Memory B cell (primary cell): Measurements from ENCODE around the gene DBH.
"Not testable (repeated sequence)": the region's sequence is repeated elsewhere in the genome, so short reads cannot be mapped to it uniquely, and the experiment has no call there.

Source experiments
- ATAC-seq: fragments of 150-1000 bp; cut with Tn5 transposase; 2 replicates; pipeline ENCODE4 v1.10.0; 2021; ENCODE audit warnings: low read depth, mild to moderate bottlenecking, moderate library complexity
- DNase-seq, 2 donors: peaks; one replicate each; pipeline ENCODE4 v3.0.0; 2022; ENCODE audit warnings: low spot score in 2 of 2
- H3K27ac Mint-ChIP-seq: one replicate; pipeline ENCODE4 v1.8.0; 2022; ENCODE audit warnings: mild to moderate bottlenecking, moderate library complexity, mixed read lengths
- H3K27me3 Mint-ChIP-seq: one replicate; pipeline ENCODE4 v1.8.0; 2022; ENCODE audit warnings: mixed read lengths
- H3K36me3 Mint-ChIP-seq: one replicate; pipeline ENCODE4 v1.8.0; 2022; ENCODE audit warnings: mild to moderate bottlenecking, mixed read lengths
- H3K4me1 Mint-ChIP-seq: one replicate; pipeline ENCODE4 v1.8.0; 2022; ENCODE audit warnings: mixed read lengths
- H3K4me3 Mint-ChIP-seq: one replicate; pipeline ENCODE4 v1.8.0; 2022; ENCODE audit warnings: mild to moderate bottlenecking, moderate library complexity, mixed read lengths
- H3K9me3 Mint-ChIP-seq: one replicate; pipeline ENCODE4 v1.8.0; 2022; ENCODE audit warnings: mixed read lengths

Gene DBH

DNA sequence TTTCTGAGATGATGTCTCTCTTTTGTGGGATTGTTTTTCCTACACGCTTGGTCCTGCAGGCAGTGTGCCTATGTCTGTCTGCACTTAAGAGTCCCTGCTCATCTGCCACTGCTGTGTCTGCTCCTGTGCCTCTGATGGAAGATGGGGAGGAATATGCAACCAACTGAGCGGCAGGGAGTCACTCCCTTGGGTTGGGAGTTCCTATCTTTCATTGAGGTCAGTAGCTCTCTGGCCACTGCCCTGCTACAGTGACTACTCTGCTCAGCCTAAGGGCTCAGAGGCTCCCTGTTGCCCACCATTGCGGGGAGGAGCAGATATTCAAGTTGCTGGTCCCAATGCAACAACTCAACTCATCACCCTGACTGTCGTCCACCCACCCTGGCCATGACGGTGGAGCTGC is 13.6 kb upstream of the DBH start:
- H3K27ac Mint-ChIP-seq, result no peak overlapping the region
- H3K9me3 Mint-ChIP-seq, result peaks cover 8% of the 10 kb centered on the region
- DNase-seq, result no peak
- H3K27me3 Mint-ChIP-seq, result peaks cover 16% of the 10 kb centered on the region
- peaks cover 5% of the 10 kb centered on the region for H3K36me3 Mint-ChIP-seq
- H3K4me3 Mint-ChIP-seq, result no peak overlapping the region
- no peak for ATAC-seq
- H3K4me1 Mint-ChIP-seq, result peaks cover 8% of the 10 kb centered on the region

DNA sequence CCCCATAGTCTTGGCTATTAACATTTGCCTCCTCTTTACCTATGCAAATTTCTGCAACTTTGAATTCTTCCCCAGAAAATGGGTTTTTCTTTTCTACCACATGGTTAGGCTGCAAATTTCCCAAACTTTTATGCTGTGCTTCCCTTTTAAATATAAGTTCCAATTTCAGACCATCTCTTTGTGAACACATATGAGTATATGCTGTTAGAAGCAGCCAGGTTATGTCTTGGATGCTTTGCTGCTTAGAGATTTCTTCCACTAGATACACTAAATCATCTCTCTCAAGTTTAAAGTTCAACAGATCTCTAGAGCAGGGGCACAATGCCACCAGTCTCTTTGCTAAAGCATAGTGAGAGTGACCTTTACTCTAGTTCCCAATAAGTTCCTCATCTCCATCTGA is 10.2 kb upstream of the DBH start:
- ATAC-seq, H3K4me3 Mint-ChIP-seq, H3K9me3 Mint-ChIP-seq, H3K36me3 Mint-ChIP-seq, H3K4me1 Mint-ChIP-seq, H3K27ac Mint-ChIP-seq, DNase-seq: not testable (repeated sequence)
- peaks cover 14% of the 10 kb centered on the region for H3K27me3 Mint-ChIP-seq

GRCh38 chr9:133627341-133627740 is 8.8 kb upstream of the DBH start:
- no peak overlapping the region for H3K27ac Mint-ChIP-seq
- no peak overlapping the region for H3K4me3 Mint-ChIP-seq
- peaks cover 8% of the 10 kb centered on the region for H3K9me3 Mint-ChIP-seq
- H3K36me3 Mint-ChIP-seq, result peaks cover 5% of the 10 kb centered on the region
- peaks cover 12% of the 10 kb centered on the region for H3K27me3 Mint-ChIP-seq
- no peak for DNase-seq
- ATAC-seq, result no peak
- no peaks in the 10 kb centered on the region for H3K4me1 Mint-ChIP-seq

GRCh38 chr9:133628766-133629165 is 7.4 kb upstream of the DBH start:
- H3K9me3 Mint-ChIP-seq, result peaks cover 8% of the 10 kb centered on the region
- no peak for DNase-seq
- peaks cover 5% of the 10 kb centered on the region for H3K27me3 Mint-ChIP-seq
- H3K4me3 Mint-ChIP-seq, result no peak overlapping the region
- no peaks in the 10 kb centered on the region for H3K4me1 Mint-ChIP-seq
- H3K27ac Mint-ChIP-seq, result no peak overlapping the region
- ATAC-seq, result no peak
- H3K36me3 Mint-ChIP-seq, result peaks cover 5% of the 10 kb centered on the region

GRCh38 chr9:133629221-133630110 is 6.7 kb upstream of the DBH start:
- DNase-seq (no peak), ATAC-seq (no peak)
- Mint-ChIP-seq H3K27ac (no peak overlapping the region), H3K9me3 (peaks cover 8% of the 10 kb centered on the region), H3K4me3 (no peak overlapping the region), H3K4me1 (no peaks in the 10 kb centered on the region), H3K27me3 (peaks cover 8% of the 10 kb centered on the region), H3K36me3 (peaks cover 5% of the 10 kb centered on the region)

DNA sequence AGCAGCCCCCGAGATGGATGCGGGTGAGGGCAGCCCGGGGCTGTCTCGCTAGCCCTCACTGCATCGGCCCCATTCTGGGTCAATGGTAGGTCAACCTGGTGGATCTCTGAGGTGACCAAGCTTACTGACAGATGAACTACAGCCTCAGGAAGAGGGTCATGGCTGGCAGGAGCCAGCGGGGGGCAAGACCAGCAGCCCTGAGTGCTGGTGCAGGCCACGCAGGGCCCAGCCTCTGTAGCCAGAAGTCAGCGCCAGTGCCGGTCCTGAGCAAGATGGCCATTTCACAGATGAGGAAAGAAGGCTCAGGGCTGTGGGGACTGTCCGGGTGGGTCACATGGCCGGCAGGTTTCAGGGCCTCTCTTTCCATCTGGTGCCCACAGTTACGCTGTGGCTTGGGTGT is 5.1 kb upstream of the DBH start:
- Mint-ChIP-seq H3K9me3 (peaks cover 5% of the 10 kb centered on the region), H3K4me1 (no peaks in the 10 kb centered on the region), H3K27me3 (peaks cover 10% of the 10 kb centered on the region), H3K4me3 (no peak overlapping the region), H3K36me3 (peaks cover 3% of the 10 kb centered on the region), H3K27ac (no peak overlapping the region)
- DNase-seq (no peak), ATAC-seq (no peak)

DNA sequence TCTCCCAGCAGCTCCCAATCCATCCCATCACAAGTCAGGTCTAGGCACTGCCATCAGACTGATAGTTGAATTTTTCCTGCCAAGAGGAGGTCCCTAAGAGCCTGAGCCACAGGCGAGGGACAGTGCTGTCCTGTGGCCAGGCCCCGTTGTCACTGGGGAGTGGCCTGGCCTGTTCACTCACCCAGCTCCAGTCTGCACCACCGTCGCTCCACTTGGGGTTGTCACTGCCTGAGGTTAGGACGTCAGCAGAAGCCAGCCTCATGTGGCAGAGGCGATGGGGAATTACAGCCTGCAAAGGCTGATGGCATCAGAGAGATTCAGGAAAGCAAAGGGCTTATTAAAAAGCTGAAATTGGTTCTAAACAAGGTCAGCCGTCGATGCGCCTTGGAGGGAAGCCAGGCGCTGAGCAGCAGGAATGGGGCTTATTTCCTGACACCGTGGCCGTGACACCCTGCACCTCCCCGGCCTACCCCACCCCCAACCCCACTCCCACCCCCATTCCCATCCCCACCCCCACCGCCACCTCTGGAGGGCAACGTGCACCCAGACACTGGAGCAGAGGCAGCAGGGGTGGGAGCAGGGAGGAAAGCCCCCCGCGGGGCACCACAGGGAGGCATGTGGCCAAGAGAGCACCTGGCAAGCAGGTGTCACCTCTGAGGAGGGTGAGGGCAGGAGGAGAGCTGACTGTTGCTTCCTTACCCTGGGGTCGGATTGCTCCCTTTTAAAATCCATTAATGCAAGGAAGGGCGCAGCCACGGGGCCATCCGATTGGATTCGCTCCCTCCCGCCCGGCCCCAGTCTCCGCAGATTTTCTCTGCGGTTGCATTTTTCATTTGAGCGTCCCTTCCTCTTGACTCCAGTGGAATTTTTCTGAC is 3.1 kb upstream of the DBH start:
- no peak for DNase-seq
- Mint-ChIP-seq H3K4me3 (no peak overlapping the region), H3K27me3 (peaks cover 15% of the 10 kb centered on the region), H3K36me3 (no peaks in the 10 kb centered on the region), H3K4me1 (no peaks in the 10 kb centered on the region), H3K9me3 (no peaks in the 10 kb centered on the region), H3K27ac (no peak overlapping the region)
- no peak for ATAC-seq

- DNase-seq, result no peak
- ATAC-seq, result no peak
- Mint-ChIP-seq H3K9me3 (no peaks in the 10 kb centered on the region), H3K27ac (no peak overlapping the region), H3K4me3 (no peak overlapping the region), H3K27me3 (peaks cover 18% of the 10 kb centered on the region), H3K36me3 (no peaks in the 10 kb centered on the region), H3K4me1 (no peaks in the 10 kb centered on the region)
Measured at GRCh38 chr9:133633681-133634080, 2.5 kb upstream of the DBH start.

DNA sequence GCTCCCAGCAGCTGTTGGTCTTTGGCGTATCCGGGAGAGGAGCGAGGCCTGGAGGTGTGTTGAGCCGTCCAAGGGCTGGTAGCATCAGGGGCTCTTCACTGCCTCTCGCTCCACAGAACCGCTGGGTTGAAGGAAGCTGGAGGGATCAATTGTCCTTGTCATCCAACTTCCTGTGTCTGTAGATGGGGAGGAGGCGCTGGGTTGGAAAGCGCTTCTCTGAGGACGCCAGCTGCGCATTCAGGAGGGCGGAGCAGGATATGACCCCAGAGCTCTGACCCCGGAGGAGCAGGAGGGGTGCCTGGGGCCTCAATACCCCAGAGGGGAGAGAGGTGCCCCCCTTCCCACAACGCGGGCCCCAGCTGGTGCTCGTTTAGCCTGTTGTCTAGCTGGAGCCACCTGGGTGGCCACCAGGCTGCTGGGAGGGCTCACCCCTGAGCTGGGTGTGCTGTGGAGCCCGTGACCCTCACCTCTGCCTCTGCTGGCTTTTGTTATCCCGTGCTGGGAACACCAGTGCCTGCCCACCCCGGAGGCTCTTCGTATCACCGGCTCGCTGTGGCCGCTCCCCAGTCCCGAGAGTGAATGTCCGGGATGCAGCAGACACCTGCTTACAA is 2.0 kb upstream of the DBH start:
- peaks cover 18% of the 10 kb centered on the region for H3K27me3 Mint-ChIP-seq
- no peaks in the 10 kb centered on the region for H3K4me1 Mint-ChIP-seq
- no peaks in the 10 kb centered on the region for H3K9me3 Mint-ChIP-seq
- no peaks in the 10 kb centered on the region for H3K36me3 Mint-ChIP-seq
- H3K27ac Mint-ChIP-seq, result no peak overlapping the region
- ATAC-seq (no peak), DNase-seq (no peak)
- H3K4me3 Mint-ChIP-seq, result no peak overlapping the region

- ATAC-seq (no peak), DNase-seq (no peak)
- H3K4me3 Mint-ChIP-seq, result no peak overlapping the region
- H3K27ac Mint-ChIP-seq, result no peak overlapping the region
- no peaks in the 10 kb centered on the region for H3K9me3 Mint-ChIP-seq
- H3K36me3 Mint-ChIP-seq, result no peaks in the 10 kb centered on the region
- no peaks in the 10 kb centered on the region for H3K4me1 Mint-ChIP-seq
- H3K27me3 Mint-ChIP-seq, result peaks cover 19% of the 10 kb centered on the region
Measured at GRCh38 chr9:133635098-133635497, 1.1 kb upstream of the DBH start.

DNA sequence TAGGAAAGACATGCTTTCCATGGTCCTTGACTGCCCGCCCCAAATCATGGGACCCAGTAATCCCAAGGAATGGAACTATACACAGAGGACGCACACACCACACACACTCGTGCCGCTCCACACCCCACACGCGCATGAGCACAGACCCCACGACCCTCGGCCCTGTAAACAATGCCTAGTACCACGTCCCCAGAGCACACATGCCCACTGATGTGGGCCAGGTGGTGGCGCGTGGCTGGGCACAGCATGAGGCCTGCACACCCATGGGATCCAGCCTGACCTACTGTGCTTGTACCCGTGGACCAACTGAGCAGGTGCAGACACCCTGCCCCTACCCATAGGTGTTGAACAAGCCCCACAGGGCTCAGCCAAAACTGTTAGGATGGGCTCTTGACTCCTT is 739 bp downstream of the DBH start:
- no peaks in the 10 kb centered on the region for H3K9me3 Mint-ChIP-seq

GRCh38 chr9:133637451-133638055 is 1.4 kb downstream of the DBH start:
- DNase-seq (no peak), ATAC-seq (no peak)
- no peak overlapping the region for H3K27ac Mint-ChIP-seq
- no peaks in the 10 kb centered on the region for H3K9me3 Mint-ChIP-seq
- H3K4me3 Mint-ChIP-seq, result no peak overlapping the region
- H3K36me3 Mint-ChIP-seq, result no peaks in the 10 kb centered on the region
- H3K27me3 Mint-ChIP-seq, result peaks cover 22% of the 10 kb centered on the region
- H3K4me1 Mint-ChIP-seq, result no peaks in the 10 kb centered on the region

More for the DNA sequence above, 739 bp downstream of the DBH start:
- DNase-seq (no peak), ATAC-seq (no peak)
- H3K36me3 Mint-ChIP-seq, result no peaks in the 10 kb centered on the region
- no peak overlapping the region for H3K4me3 Mint-ChIP-seq
- H3K27me3 Mint-ChIP-seq, result peaks cover 22% of the 10 kb centered on the region
- H3K4me1 Mint-ChIP-seq, result no peaks in the 10 kb centered on the region
- no peak overlapping the region for H3K27ac Mint-ChIP-seq

- H3K27me3 Mint-ChIP-seq, result peaks cover 21% of the 10 kb centered on the region
- H3K9me3 Mint-ChIP-seq, result no peaks in the 10 kb centered on the region
Measured at GRCh38 chr9:133638076-133638475, 1.9 kb downstream of the DBH start.

GRCh38 chr9:133638711-133639110 is 2.5 kb downstream of the DBH start:
- Mint-ChIP-seq H3K36me3 (no peaks in the 10 kb centered on the region), H3K9me3 (no peaks in the 10 kb centered on the region), H3K4me1 (no peaks in the 10 kb centered on the region), H3K27ac (no peak overlapping the region), H3K4me3 (no peak overlapping the region), H3K27me3 (peaks cover 20% of the 10 kb centered on the region)
- no peak for DNase-seq
- no peak for ATAC-seq

More at GRCh38 chr9:133638076-133638475, 1.9 kb downstream of the DBH start:
- Mint-ChIP-seq H3K4me1 (no peaks in the 10 kb centered on the region), H3K4me3 (no peak overlapping the region), H3K36me3 (no peaks in the 10 kb centered on the region), H3K27ac (no peak overlapping the region)
- ATAC-seq, result no peak
- DNase-seq, result no peak
